PC-3 (cell line): ENCODE data around the gene MAML2. TPM values are rescaled to one million over a fixed set of nuclear protein-coding genes. Genes with fewer than 3 reads are reported as not detected.
A peak's percentile ranks its signal among the peaks of the same experiment; 100 is the strongest.

ENCODE experiments used
- ATAC-seq: fragments of 200-7000 bp; cut with Tn5 transposase; 2 replicates; pipeline ENCODE4 v1.9.1; 2020; ENCODE audit warnings: mild to moderate bottlenecking, moderate library complexity
- BruUV-seq: library from RNA; stranded (reverse); fragments of 400-500 nt; replicated peaks from 2 replicates; lab custom pipeline; 2021; lab: Mats Ljungman, UMichigan
- CTCF ChIA-PET: fragments of 300-600 bp; sonication (Branson Sonifier 250); formaldehyde crosslinking; loops from one replicate; lab custom pipeline; 2022; ENCODE audit warnings: antibody characterized with exemption; lab: Charles Lee
- POLR2A ChIA-PET: fragments of 300-600 bp; sonication (Branson Sonifier 250); formaldehyde crosslinking; loops from one replicate; lab custom pipeline; 2022; ENCODE audit warnings: antibody characterized with exemption; ENCODE audit not compliant: unreplicated experiment; lab: Charles Lee
- DNase-seq: peaks from one replicate; pipeline ENCODE4 v3.0.0-alpha.2; 2015
- H2AFZ ChIP-seq: fragments of 300-600 bp; sonication (generic); 2 replicates; pipeline ENCODE4 v1.6.0; 2016; ENCODE audit warnings: antibody characterized with exemption, low read length
- H3F3A ChIP-seq: fragments of 300-600 bp; sonication (generic); one replicate; pipeline ENCODE4 v1.6.0; 2017; ENCODE audit warnings: antibody characterized with exemption, low read length, control low read depth, mild to moderate bottlenecking; ENCODE audit not compliant: unreplicated experiment
- H3K27ac ChIP-seq: fragments of 300-600 bp; sonication (generic); 2 replicates; pipeline ENCODE4 v1.5.1; 2016; ENCODE audit warnings: mild to moderate bottlenecking, low read length
- H3K27me3 ChIP-seq: fragments of 300-600 bp; sonication (generic); 2 replicates; pipeline ENCODE4 v1.6.1; 2016; ENCODE audit warnings: low read length, mixed read lengths
- H3K36me3 ChIP-seq: fragments of 300-600 bp; sonication (generic); 2 replicates; pipeline ENCODE4 v1.6.1; 2016; ENCODE audit warnings: low read depth, mixed run types, low read length, mixed read lengths
- H3K4me1 ChIP-seq: fragments of 300-600 bp; sonication (generic); 2 replicates; pipeline ENCODE4 v1.5.1; 2016; ENCODE audit warnings: low read length; ENCODE audit not compliant: insufficient read depth
- H3K4me2 ChIP-seq: fragments of 300-600 bp; sonication (generic); 2 replicates; pipeline ENCODE4 v1.6.0; 2016; ENCODE audit warnings: low read length
- H3K4me3 ChIP-seq: fragments of 300-600 bp; sonication (generic); 2 replicates; pipeline ENCODE4 v1.5.1; 2016; ENCODE audit warnings: mild to moderate bottlenecking, low read length, mixed read lengths
- H3K79me2 ChIP-seq: fragments of 300-600 bp; sonication (generic); 2 replicates; pipeline ENCODE4 v1.6.1; 2017; ENCODE audit warnings: low read length, mixed read lengths
- H3K9ac ChIP-seq: fragments of 300-600 bp; sonication (generic); 2 replicates; pipeline ENCODE4 v1.6.0; 2016; ENCODE audit warnings: mild to moderate bottlenecking, low read length
- H3K9me2 ChIP-seq: fragments of 300-600 bp; sonication (generic); replicated peaks from 2 replicates; pipeline ENCODE4 v1.6.1; 2016; ENCODE audit warnings: mixed run types, low read length, mixed read lengths
- H3K9me3 ChIP-seq: fragments of 300-600 bp; sonication (generic); 2 replicates; pipeline ENCODE4 v1.6.1; 2016; ENCODE audit warnings: low read length, mixed read lengths
- H4K20me1 ChIP-seq: fragments of 300-600 bp; sonication (generic); 2 replicates; pipeline ENCODE4 v1.6.1; 2016; ENCODE audit warnings: low read length, mixed read lengths
- EZH2 ChIP-seq: fragments of 300-600 bp; sonication (generic); IDR thresholded peaks from one replicate; pipeline ENCODE4 v1.6.1; 2017; ENCODE audit warnings: antibody characterized with exemption, mild to moderate bottlenecking, low read length; ENCODE audit not compliant: unreplicated experiment
- EZH2phosphoT487 ChIP-seq: fragments of 300-600 bp; sonication (generic); IDR thresholded peaks from 2 replicates; pipeline ENCODE4 v1.6.1; 2018; ENCODE audit warnings: mild to moderate bottlenecking, antibody characterized with exemption, low read length, borderline replicate concordance
- intact Hi-C: fragments of 100-400 bp; cut with micrococcal nuclease; formaldehyde crosslinking; loops from 2 replicates; pipeline ENCODE4 v1.9.0; 2023
- total RNA-seq: library from RNA; depleted of rRNA; stranded (reverse); fragments of >200 nt; gene quantifications from 2 replicates; pipeline ENCODE4 v1.2.3, GENCODE V29; 2014
- TF ChIP-seq, protein P1 (sequence below): fragments of 300-600 bp; sonication (generic); conservative IDR thresholded peaks from 2 replicates; pipeline ENCODE4 v1.5.1; 2017; ENCODE audit warnings: antibody characterized with exemption, low read depth, mild to moderate bottlenecking, low read length

MAML2 gene
- total RNA-seq, 1 experiment from 2014 or later = 10.9 TPM

DNA sequence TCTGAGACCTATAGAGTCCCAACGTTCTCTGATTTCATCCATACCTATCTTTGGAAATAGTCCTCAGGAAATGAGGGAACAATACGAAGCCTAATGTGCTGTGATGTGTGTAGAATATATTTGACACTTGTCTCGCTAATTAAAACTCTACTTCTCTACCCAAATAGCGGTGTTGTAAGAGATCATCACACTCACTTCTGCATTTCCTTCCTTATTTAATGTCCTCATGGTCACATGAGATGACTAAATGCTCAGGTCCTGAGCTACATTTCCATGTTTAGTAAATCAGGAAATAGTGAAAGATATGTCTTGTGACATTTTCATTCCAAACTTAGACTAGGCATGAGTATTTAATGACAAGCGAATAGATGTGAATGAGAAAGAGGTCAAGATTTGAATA lies 112.3 kb downstream of the MAML2 start:
- no peak for TF ChIP-seq EZH2phosphoT487
- TF ChIP-seq, protein P1, sequence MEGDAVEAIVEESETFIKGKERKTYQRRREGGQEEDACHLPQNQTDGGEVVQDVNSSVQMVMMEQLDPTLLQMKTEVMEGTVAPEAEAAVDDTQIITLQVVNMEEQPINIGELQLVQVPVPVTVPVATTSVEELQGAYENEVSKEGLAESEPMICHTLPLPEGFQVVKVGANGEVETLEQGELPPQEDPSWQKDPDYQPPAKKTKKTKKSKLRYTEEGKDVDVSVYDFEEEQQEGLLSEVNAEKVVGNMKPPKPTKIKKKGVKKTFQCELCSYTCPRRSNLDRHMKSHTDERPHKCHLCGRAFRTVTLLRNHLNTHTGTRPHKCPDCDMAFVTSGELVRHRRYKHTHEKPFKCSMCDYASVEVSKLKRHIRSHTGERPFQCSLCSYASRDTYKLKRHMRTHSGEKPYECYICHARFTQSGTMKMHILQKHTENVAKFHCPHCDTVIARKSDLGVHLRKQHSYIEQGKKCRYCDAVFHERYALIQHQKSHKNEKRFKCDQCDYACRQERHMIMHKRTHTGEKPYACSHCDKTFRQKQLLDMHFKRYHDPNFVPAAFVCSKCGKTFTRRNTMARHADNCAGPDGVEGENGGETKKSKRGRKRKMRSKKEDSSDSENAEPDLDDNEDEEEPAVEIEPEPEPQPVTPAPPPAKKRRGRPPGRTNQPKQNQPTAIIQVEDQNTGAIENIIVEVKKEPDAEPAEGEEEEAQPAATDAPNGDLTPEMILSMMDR = no peak
- no peak for TF ChIP-seq EZH2
- Histone ChIP-seq H3K9ac (no peak overlapping the region), H3K9me2 (no peaks in the 10 kb centered on the region), H3K4me2 (no peak overlapping the region), H3K27ac (no peak overlapping the region), H3F3A (peaks cover 4% of the 10 kb centered on the region), H3K36me3 (no peaks in the 10 kb centered on the region), H3K79me2 (no peaks in the 10 kb centered on the region), H3K27me3 (no peaks in the 10 kb centered on the region), H3K4me3 (no peak overlapping the region), H2AFZ (no peak overlapping the region), H4K20me1 (no peaks in the 10 kb centered on the region), H3K4me1 (peaks cover 41% of the 10 kb centered on the region), H3K9me3 (no peaks in the 10 kb centered on the region)
- DNase-seq = no peak
- no TSS peak for BruUV-seq
- ChIA-PET CTCF (no interaction called here), POLR2A (interaction anchor here (0.5 kb wide), 1 partner anchor 88 kb away, joined by 4 read pairs; no protein-coding TSS in a partner anchor)
- intact Hi-C loops = no loop called here
- ATAC-seq = no peak

- Histone ChIP-seq H4K20me1 (no peaks in the 10 kb centered on the region), H3K27ac (peak overlapping the region; percentile 82), H3K27me3 (no peaks in the 10 kb centered on the region), H3K9me2 (no peaks in the 10 kb centered on the region), H3K36me3 (no peaks in the 10 kb centered on the region), H3K79me2 (no peaks in the 10 kb centered on the region), H3K4me3 (no peak overlapping the region), H3K4me1 (peaks cover 31% of the 10 kb centered on the region), H3F3A (peaks cover 4% of the 10 kb centered on the region), H2AFZ (0 out of 2 replicates have a peak overlapping the region, but pooled peaks have one; percentile 75), H3K4me2 (no peak overlapping the region), H3K9me3 (no peaks in the 10 kb centered on the region), H3K9ac (no peak overlapping the region)
- no peak for TF ChIP-seq EZH2
- TF ChIP-seq, protein P1 = no peak
- no peak for TF ChIP-seq EZH2phosphoT487
- CTCF ChIA-PET = no interaction called here
- BruUV-seq = no TSS peak
- intact Hi-C loops = loop anchor here (5.0 to 10.0 kb wide), 3 partner anchors 113 to 385 kb away; partner anchors contain the start of gene MAML2
- DNase-seq = no peak
- POLR2A ChIA-PET = no interaction called here
- no peak for ATAC-seq
Observed at GRCh38 chr11:96229354-96229977, 113.5 kb downstream of the MAML2 start.

DNA sequence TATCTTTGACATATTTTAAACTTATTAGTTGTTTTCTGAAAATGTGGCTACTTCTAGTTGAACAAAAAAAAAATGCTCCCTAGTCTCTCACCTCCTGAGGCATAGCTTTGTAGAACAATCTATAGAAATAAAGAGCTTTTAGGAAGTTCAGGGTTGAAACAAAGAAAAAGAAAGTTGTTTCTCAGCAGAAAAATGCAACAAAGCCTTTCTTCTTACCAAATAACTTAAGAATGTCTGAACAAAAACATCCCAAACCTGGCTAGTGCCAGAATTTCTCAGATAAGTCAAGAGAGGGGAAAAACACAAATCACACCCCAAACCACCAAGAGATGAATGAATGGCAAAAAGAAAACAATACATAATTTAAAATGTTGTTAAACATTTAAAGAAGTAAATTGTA lies 114.1 kb downstream of the MAML2 start:
- no peaks in the 10 kb centered on the region for H3K9me3 ChIP-seq
- no peak for TF ChIP-seq EZH2
- TF ChIP-seq EZH2phosphoT487 = no peak
- TF ChIP-seq, protein P1 = no peak
- no peaks in the 10 kb centered on the region for H3K36me3 ChIP-seq
- ChIA-PET CTCF (no interaction called here), POLR2A (interaction anchor here (0.5 kb wide), 1 partner anchor 174 kb away, joined by 3 read pairs; no protein-coding TSS in a partner anchor)
- peaks cover 4% of the 10 kb centered on the region for H3F3A ChIP-seq
- peak overlapping the region; percentile 75; the same call in 1 of the 2 replicates for H2AFZ ChIP-seq
- H3K4me1 ChIP-seq = peaks cover 31% of the 10 kb centered on the region
- BruUV-seq = no TSS peak
- DNase-seq = no peak
- intact Hi-C loops = loop anchor here (5.0 to 10.0 kb wide), 3 partner anchors 113 to 384 kb away; partner anchors contain the start of gene MAML2
- H4K20me1 ChIP-seq = no peaks in the 10 kb centered on the region
- peak overlapping the region; percentile 46 for H3K4me2 ChIP-seq
- H3K27me3 ChIP-seq = no peaks in the 10 kb centered on the region
- ATAC-seq = no peak
- H3K9ac ChIP-seq = peak overlapping the region; percentile 10
- H3K9me2 ChIP-seq = no peaks in the 10 kb centered on the region
- no peaks in the 10 kb centered on the region for H3K79me2 ChIP-seq
- H3K4me3 ChIP-seq = no peak overlapping the region
- H3K27ac ChIP-seq = peak overlapping the region; percentile 82
